ENCODE measurements around the gene CTDSP2.

Gene CTDSP2

GRCh38 chr12:57806677-57807076, 39.9 kb downstream of the CTDSP2 start:
- Histone ChIP-seq H3K27me3 (ENCODE audit: low read depth, low read length) (no peaks in the 10 kb centered on the region), H3K4me3 (ENCODE audit: low read length) (no peak overlapping the region), H3K9me3 (ENCODE audit: insufficient read depth, low read length) (no peaks in the 10 kb centered on the region), H3K4me1 (ENCODE audit: low read length) (no peaks in the 10 kb centered on the region), H3K79me2 (ENCODE audit: low read length) (no peaks in the 10 kb centered on the region), H4K20me1 (ENCODE audit: insufficient read depth, low read length) (no peaks in the 10 kb centered on the region), H3K27ac (ENCODE audit: low read length) (no peak overlapping the region), H3K36me3 (replicated peaks; ENCODE audit: low read depth, low read length) (peaks cover 12% of the 10 kb centered on the region), H3K9ac (ENCODE audit: low read length) (no peak overlapping the region), H3K4me2 (ENCODE audit: low read length) (no peak overlapping the region), H2AFZ (ENCODE audit: low read depth, low read length) (no peak overlapping the region)
- TF ChIP-seq CTCF (IDR thresholded peaks at IDR 0.05; ENCODE audit: low read depth, low read length): no peak
- no peak for TF ChIP-seq EZH2phosphoT487 (IDR thresholded peaks at IDR 0.05; ENCODE audit: low read depth)

GRCh38 chr12:57803319-57803893, 43.1 kb downstream of the CTDSP2 start:
- peaks cover 23% of the 10 kb centered on the region for H3K36me3 ChIP-seq (replicated peaks; ENCODE audit: low read depth, low read length)
- peak; percentile 77 for TF ChIP-seq CTCF (IDR thresholded peaks at IDR 0.05; ENCODE audit: low read depth, low read length)
- TF ChIP-seq EZH2phosphoT487 (IDR thresholded peaks at IDR 0.05; ENCODE audit: low read depth): no peak
- H3K9ac ChIP-seq (ENCODE audit: low read length): no peak overlapping the region
- H3K4me1 ChIP-seq (ENCODE audit: low read length): no peaks in the 10 kb centered on the region
- no peak overlapping the region for H2AFZ ChIP-seq (ENCODE audit: low read depth, low read length)
- H3K27ac ChIP-seq (ENCODE audit: low read length): no peak overlapping the region
- H3K79me2 ChIP-seq (ENCODE audit: low read length): no peaks in the 10 kb centered on the region
- H3K9me3 ChIP-seq (ENCODE audit: insufficient read depth, low read length): no peaks in the 10 kb centered on the region
- H3K4me2 ChIP-seq (ENCODE audit: low read length): no peak overlapping the region
- H3K4me3 ChIP-seq (ENCODE audit: low read length): no peak overlapping the region
- H3K27me3 ChIP-seq (ENCODE audit: low read depth, low read length): no peaks in the 10 kb centered on the region
- no peaks in the 10 kb centered on the region for H4K20me1 ChIP-seq (ENCODE audit: insufficient read depth, low read length)

DNA sequence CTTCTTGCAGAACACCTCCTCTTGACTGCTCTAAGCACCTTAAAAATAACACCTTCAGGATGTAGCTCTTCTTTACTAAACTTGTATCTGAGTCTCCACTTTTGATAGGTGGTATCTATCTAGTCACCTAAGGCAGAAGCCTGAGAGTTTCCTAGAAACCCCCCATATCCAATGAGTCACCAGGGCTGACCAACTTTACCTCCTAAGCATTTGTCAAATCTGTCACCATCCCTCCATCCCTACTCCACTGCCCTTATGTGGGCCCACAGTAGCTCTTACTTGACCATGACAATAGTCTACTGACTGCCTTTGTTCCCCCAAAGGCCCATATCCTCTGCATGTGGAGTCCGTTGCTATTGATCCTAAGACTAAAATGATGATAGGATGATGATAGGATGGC, 43.9 kb downstream of the CTDSP2 start:
- H2AFZ ChIP-seq (ENCODE audit: low read depth, low read length): no peak overlapping the region
- H3K9me3 ChIP-seq (ENCODE audit: insufficient read depth, low read length): no peaks in the 10 kb centered on the region
- H3K27ac ChIP-seq (ENCODE audit: low read length): no peak overlapping the region
- no peaks in the 10 kb centered on the region for H3K4me1 ChIP-seq (ENCODE audit: low read length)
- no peaks in the 10 kb centered on the region for H3K79me2 ChIP-seq (ENCODE audit: low read length)
- H3K4me3 ChIP-seq (ENCODE audit: low read length): no peak overlapping the region
- H3K4me2 ChIP-seq (ENCODE audit: low read length): no peak overlapping the region
- no peaks in the 10 kb centered on the region for H4K20me1 ChIP-seq (ENCODE audit: insufficient read depth, low read length)
- peaks cover 18% of the 10 kb centered on the region for H3K36me3 ChIP-seq (replicated peaks; ENCODE audit: low read depth, low read length)
- no peak overlapping the region for H3K9ac ChIP-seq (ENCODE audit: low read length)
- TF ChIP-seq CTCF (IDR thresholded peaks at IDR 0.05; ENCODE audit: low read depth, low read length) (no peak), EZH2phosphoT487 (IDR thresholded peaks at IDR 0.05; ENCODE audit: low read depth) (no peak)
- no peaks in the 10 kb centered on the region for H3K27me3 ChIP-seq (ENCODE audit: low read depth, low read length)

- no peak overlapping the region for H3K27ac ChIP-seq (ENCODE audit: low read length)
- H3K4me2 ChIP-seq (ENCODE audit: low read length): no peak overlapping the region
- no peaks in the 10 kb centered on the region for H3K27me3 ChIP-seq (ENCODE audit: low read depth, low read length)
- H3K36me3 ChIP-seq (replicated peaks; ENCODE audit: low read depth, low read length): peaks cover 24% of the 10 kb centered on the region
- H3K9me3 ChIP-seq (ENCODE audit: insufficient read depth, low read length): no peaks in the 10 kb centered on the region
- TF ChIP-seq EZH2phosphoT487 (IDR thresholded peaks at IDR 0.05; ENCODE audit: low read depth) (no peak), CTCF (IDR thresholded peaks at IDR 0.05; ENCODE audit: low read depth, low read length) (no peak)
- H2AFZ ChIP-seq (ENCODE audit: low read depth, low read length): no peak overlapping the region
- no peak overlapping the region for H3K4me3 ChIP-seq (ENCODE audit: low read length)
- no peak overlapping the region for H3K9ac ChIP-seq (ENCODE audit: low read length)
- H4K20me1 ChIP-seq (ENCODE audit: insufficient read depth, low read length): no peaks in the 10 kb centered on the region
- H3K79me2 ChIP-seq (ENCODE audit: low read length): no peaks in the 10 kb centered on the region
- no peaks in the 10 kb centered on the region for H3K4me1 ChIP-seq (ENCODE audit: low read length)
Observed at GRCh38 chr12:57800965-57801364, 45.6 kb downstream of the CTDSP2 start.
